Measurements from ENCODE around the gene RBX1. TPM values are rescaled to one million over a fixed set of nuclear protein-coding genes. Genes with fewer than 3 reads are reported as not detected.

RBX1 gene
- polyA plus RNA-seq, 3 donors from 2014 or later, result 117 to 216 (median 139) TPM

DNA sequence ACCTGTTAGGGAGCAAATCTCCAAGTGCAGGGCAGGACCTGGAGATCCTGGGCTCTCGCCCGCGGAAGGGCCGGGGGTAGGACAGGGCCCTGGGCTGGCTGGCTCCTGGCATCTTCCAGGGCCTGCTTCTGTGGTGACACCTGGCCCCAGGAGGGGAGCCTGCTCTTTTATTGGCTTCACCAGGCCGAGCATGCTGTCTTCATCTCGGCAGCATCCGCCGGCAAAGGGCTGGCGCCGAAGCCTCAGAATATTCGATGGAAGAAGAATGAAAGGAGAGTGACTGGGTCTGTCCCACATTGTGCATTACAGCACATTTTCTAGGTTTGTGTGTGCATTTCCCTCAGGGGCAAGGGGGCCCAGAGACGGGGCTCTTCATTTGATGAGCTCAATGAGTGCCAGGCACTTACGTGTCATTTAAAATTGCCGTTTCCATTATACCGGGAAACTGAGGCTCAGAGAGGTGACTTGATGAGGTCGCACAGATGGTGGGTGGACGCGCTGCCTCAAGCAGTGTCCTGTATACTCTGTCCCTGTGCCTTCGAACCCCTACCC, 70.0 kb downstream of the RBX1 start:
- H3K4me3 Mint-ChIP-seq, result peak overlapping the region; percentile 59 to 84 (median 71)
- H3K4me1 Mint-ChIP-seq, result peaks cover 9 to 10% of the 10 kb centered on the region in 2 donors
- H3K27me3 Mint-ChIP-seq (ENCODE audit: low read depth in 3 of 3), result peaks cover 11 to 17% (median 16%) of the 10 kb centered on the region in 3 donors
- peaks cover 0 to 3% (median 0%) of the 10 kb centered on the region in 3 donors for H3K36me3 Mint-ChIP-seq
- peak overlapping the region in 1 of 6 donors; percentile 41 for H3K27ac Mint-ChIP-seq
- no peak for DNase-seq
- no peaks in the 10 kb centered on the region for H3K9me3 Mint-ChIP-seq

DNA sequence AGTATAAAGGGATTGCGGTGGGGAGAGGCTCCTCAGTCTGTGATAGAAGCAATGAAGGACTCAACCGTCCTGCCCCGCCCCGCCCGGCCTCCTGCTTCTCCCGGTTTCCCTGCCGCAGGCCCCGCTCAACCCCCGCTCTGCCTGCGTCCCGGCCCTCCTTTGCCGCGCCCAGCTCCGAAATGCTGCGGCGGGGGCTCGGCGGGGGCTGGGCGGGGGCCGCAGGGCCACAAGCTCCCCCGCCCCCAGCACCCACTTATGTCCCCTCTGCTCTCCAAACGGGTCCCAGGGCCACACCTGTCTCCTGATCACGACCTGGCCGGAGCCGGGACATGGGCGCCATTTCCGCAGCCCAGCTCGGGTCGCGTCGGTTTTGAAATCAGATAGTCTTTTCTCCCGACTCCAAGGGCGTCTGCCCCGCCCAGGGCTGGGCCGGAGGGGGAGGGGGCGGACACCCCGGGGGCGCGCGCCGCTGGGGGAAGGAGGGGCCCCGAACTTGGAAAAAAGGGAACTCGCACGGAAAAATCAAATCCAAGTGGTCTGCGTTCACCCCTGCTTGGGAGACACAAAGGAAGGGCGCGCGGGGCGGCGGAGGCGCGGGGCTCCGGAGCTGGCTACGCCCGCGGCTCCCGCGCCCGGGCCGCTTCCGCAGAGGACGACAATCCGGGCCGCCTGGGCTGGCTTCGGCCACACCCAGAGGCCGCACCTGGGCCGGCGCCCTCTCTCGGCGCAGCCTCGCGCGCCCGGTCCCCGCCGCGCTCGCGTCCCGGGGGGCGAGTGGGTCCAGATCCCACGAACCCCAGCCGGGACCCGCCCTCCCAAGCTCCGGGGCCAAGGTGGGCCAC, 70.7 kb downstream of the RBX1 start:
- peaks cover 9 to 10% of the 10 kb centered on the region in 2 donors for H3K4me1 Mint-ChIP-seq
- peaks cover 13 to 17% (median 16%) of the 10 kb centered on the region in 3 donors for H3K27me3 Mint-ChIP-seq (ENCODE audit: low read depth in 3 of 3)
- peak overlapping the region in 2 of 6 donors; percentile 45 to 64 for H3K27ac Mint-ChIP-seq
- peak overlapping the region; percentile 79 to 88 (median 83) for H3K4me3 Mint-ChIP-seq
- H3K36me3 Mint-ChIP-seq, result peaks cover 0 to 3% (median 0%) of the 10 kb centered on the region in 3 donors
- DNase-seq, result peak; percentile 22 to 35 (median 24)
- H3K9me3 Mint-ChIP-seq, result peaks cover 0 to 1% (median 0%) of the 10 kb centered on the region in 6 donors

DNA sequence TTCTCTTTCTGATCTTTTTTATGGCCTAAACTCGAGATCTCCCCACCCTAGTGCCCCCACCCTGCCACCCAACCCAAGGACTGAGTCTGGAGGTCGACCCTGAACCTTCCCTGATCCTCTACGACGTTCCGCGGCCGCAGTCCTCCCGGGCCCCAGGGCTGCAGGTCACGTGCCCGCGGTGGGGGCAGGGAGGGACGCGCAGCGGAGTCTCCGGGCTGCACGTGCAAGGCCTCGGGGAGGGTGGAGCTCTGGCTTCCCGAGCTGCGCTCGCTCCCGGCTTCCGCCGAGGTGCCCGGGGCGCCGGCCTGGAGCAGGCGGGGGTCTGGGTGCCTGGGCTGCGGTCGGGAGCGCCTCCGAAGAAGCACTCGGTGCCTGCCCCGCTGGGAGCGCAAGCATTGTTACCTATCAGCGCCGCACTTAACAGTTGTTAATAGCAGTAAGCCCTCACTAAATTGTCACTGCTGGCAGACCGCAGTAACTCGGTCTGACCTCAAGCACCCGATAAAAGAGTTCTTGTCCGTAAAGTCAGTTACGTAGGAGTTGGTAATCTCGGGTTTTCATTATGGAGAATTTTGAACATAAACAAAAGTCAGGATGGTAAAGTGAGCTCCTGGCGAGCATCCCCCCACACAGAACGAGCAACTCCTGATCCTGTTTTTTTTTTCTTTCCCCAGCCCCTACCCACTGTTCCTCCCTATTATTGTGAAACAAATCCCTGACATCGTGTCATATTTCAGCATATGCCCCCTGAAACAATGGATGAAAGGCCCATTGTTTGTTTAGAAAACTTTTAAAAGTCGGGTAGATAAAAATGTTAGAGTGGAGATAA, 71.5 kb downstream of the RBX1 start:
- peaks cover 13 to 18% (median 17%) of the 10 kb centered on the region in 3 donors for H3K27me3 Mint-ChIP-seq (ENCODE audit: low read depth in 3 of 3)
- peaks cover 0 to 1% (median 0%) of the 10 kb centered on the region in 6 donors for H3K9me3 Mint-ChIP-seq
- H3K36me3 Mint-ChIP-seq, result peaks cover 0 to 3% (median 0%) of the 10 kb centered on the region in 3 donors
- peak; percentile 49 to 50 (median 49) for DNase-seq
- H3K4me3 Mint-ChIP-seq, result peak overlapping the region; percentile 67 to 81 (median 79)
- peak overlapping the region in 4 of 6 donors; percentile 28 to 77 (median 36) for H3K27ac Mint-ChIP-seq
- peaks cover 9 to 10% of the 10 kb centered on the region in 2 donors for H3K4me1 Mint-ChIP-seq

Other genes with a start within 250 kb of the RBX1 start
- 10 to 100 TPM; 18.5 to 26.6 (median 22.2) TPM for gene SLC25A17, start 132.0 kb upstream of the RBX1 start, polyA plus RNA-seq
- 100 to 1,000 TPM; 111 to 131 (median 111) TPM for gene ST13, start 94.7 kb upstream of the RBX1 start, polyA plus RNA-seq
- gene XPNPEP3, start 94.2 kb upstream of the RBX1 start, polyA plus RNA-seq, result 10 to 100 TPM in 1 of 3 donors, 1 to 10 TPM in 2; 5.9 to 11.4 (median 9.9) TPM
- gene DNAJB7, start 89.3 kb upstream of the RBX1 start, polyA plus RNA-seq, result under 1 TPM in 1 of 3 donors, not detected in 2; 0.21 TPM
- gene EP300, start 141.2 kb downstream of the RBX1 start, polyA plus RNA-seq, result 10 to 100 TPM in 1 of 3 donors, 1 to 10 TPM in 2; 4.6 to 23.1 (median 8.6) TPM

All from immature natural killer cell (primary cell).